ENCODE data around the gene SGF29. TPM values are rescaled to one million over a fixed set of nuclear protein-coding genes. Genes with fewer than 3 reads are reported as not detected.

SGF29 gene
- total and polyA plus RNA-seq, 9 of the 15 experiments (the other 6 are each of a cell fraction or from before 2014, with no cell fraction given): 2.6 to 36.1 (median 21.2) TPM

GRCh38 chr16:28569968-28570752 is 16.4 kb downstream of the SGF29 start (continued):
- TF ChIP-seq, protein P1, sequence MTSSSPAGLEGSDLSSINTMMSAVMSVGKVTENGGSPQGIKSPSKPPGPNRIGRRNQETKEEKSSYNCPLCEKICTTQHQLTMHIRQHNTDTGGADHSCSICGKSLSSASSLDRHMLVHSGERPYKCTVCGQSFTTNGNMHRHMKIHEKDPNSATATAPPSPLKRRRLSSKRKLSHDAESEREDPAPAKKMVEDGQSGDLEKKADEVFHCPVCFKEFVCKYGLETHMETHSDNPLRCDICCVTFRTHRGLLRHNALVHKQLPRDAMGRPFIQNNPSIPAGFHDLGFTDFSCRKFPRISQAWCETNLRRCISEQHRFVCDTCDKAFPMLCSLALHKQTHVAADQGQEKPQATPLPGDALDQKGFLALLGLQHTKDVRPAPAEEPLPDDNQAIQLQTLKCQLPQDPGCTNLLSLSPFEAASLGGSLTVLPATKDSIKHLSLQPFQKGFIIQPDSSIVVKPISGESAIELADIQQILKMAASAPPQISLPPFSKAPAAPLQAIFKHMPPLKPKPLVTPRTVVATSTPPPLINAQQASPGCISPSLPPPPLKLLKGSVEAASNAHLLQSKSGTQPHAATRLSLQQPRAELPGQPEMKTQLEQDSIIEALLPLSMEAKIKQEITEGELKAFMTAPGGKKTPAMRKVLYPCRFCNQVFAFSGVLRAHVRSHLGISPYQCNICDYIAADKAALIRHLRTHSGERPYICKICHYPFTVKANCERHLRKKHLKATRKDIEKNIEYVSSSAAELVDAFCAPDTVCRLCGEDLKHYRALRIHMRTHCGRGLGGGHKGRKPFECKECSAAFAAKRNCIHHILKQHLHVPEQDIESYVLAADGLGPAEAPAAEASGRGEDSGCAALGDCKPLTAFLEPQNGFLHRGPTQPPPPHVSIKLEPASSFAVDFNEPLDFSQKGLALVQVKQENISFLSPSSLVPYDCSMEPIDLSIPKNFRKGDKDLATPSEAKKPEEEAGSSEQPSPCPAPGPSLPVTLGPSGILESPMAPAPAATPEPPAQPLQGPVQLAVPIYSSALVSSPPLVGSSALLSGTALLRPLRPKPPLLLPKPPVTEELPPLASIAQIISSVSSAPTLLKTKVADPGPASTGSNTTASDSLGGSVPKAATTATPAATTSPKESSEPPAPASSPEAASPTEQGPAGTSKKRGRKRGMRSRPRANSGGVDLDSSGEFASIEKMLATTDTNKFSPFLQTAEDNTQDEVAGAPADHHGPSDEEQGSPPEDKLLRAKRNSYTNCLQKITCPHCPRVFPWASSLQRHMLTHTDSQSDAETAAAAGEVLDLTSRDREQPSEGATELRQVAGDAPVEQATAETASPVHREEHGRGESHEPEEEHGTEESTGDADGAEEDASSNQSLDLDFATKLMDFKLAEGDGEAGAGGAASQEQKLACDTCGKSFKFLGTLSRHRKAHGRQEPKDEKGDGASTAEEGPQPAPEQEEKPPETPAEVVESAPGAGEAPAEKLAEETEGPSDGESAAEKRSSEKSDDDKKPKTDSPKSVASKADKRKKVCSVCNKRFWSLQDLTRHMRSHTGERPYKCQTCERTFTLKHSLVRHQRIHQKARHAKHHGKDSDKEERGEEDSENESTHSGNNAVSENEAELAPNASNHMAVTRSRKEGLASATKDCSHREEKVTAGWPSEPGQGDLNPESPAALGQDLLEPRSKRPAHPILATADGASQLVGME (CRISPR knock-in tag; IDR thresholded peaks at IDR 0.05): no peak
- no peak for TF ChIP-seq SREBF2 (CRISPR knock-in tag; IDR thresholded peaks at IDR 0.05)
- TF ChIP-seq ARID1B (IDR thresholded peaks at IDR 0.05): no peak
- no peak for TF ChIP-seq ZNF134 (CRISPR knock-in tag; conservative IDR thresholded peaks at IDR 0.05)
- no peak for TF ChIP-seq ZNF347 (CRISPR knock-in tag; IDR thresholded peaks at IDR 0.05; ENCODE audit: low read depth)
- no peak for TF ChIP-seq MLX (CRISPR knock-in tag; conservative IDR thresholded peaks at IDR 0.05)
- TF ChIP-seq ZC3H4 (CRISPR knock-in tag; IDR thresholded peaks at IDR 0.05; ENCODE audit: borderline replicate concordance): no peak
